Mammary microvascular endothelial cell (primary cell): Measurements from ENCODE around the gene C12orf42. TPM values are rescaled to one million over a fixed set of nuclear protein-coding genes. Genes with fewer than 3 reads are reported as not detected.

Experiments
- total RNA-seq: library from RNA; depleted of rRNA; stranded (reverse); fragments of >200 nt; gene quantifications from 2 replicates; pipeline ENCODE4 v1.2.3, GENCODE V29; 2015

Gene C12orf42
- not detected in 2 replicates for total RNA-seq

DNA sequence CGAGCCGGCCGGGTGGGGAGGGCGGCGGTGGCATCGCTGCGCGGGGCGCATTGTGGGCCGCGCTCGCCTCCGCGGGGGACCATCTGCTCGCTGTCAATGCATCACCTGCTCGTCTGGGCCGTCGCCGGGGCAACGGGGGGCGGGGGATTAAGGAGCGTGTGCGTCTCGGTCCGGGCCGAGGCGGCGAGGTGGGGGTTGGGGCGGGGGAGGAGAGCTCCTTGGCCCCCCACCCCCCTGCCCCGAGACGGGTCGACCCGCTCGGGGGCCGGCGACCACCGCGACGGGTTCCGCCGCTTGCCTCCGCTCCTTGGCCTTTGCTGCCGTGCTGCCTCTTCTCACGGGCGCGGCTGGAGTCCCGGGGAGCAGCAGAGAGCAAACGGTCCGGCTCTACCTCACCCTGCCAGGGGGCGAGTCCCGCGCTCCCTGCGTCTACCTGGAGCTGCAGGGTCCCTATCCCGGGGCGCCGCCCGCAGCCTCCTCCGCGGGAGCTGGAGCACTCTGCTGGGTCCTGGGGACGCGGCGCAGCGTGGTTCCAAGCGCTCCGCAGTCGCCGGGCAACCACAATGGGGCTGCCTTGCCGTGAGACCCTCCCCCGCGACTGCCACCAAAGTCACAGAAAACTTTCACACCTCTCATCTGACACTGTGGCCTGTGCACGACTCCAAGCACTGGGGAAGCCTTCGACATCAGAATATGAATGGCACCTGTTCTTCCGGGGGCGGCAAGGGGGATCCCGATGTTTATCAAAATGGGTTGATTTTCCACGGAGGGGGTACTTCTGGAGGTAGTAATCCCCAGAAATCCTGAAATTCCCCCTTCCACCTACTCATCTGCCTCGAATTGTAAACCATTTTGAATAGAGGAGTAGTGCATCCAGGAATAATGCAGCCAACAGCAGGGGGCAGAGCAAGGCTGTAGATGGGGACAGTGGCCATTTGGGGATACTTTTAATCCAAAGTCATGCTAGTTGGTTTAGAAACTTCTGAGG lies at the start of gene C12orf42:
C12orf42 (minus strand) TSS at position 500 of the 988 bp plus-strand sequence. CDS start 17,542 bp downstream, outside the sequence.

Other genes starting within 250 kb of the C12orf42 start
- not detected in 2 replicates for gene STAB2, start 91.3 kb upstream of the C12orf42 start, total RNA-seq